ENCODE results near the gene DOCK4. TPM values are rescaled to one million over a fixed set of nuclear protein-coding genes. Genes with fewer than 3 reads are reported as not detected.

The DOCK4 gene
- total RNA-seq, 4 donors from 2014 or later, result 12.7 to 28.4 (median 19.5) TPM

DNA sequence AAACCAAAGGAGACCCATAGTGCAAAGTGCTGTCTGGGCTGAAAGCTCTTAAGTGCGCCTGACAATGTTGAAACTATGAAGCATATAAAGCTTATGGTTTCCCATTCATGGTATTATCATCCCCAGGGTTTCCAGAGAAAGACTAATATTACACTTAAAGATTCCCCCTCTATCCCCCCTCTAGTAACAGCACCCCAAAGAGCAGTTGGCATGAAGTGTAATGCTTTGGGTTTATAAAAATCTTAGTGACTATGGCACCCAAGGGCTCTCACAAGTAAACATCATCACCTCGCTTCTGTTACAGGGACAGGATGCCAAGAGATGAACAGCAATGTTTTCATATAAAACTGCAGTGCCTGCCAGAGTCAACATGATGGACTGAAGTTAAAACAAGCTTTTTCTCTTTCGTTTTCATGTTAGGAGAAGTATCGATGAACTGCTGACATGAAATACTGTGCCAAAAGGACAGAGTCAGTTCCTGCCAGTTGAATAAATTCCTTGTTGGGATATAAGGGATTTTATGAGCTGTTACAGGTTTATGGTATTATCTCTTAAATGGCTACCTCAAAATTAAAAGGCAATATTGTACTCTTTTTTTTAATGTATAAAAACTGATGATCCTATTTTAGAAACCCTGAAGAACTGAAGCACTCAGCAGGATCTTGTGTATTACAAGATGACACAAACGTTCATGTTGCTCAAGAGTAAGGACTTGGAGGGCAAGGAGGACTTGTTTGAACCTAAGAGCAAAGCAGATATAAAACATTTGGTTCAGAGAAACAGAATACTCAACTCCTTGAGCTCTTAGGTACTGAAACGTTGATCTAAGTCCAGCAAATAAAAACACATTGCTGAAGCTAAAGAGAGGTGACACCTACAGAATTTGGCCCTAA lies 440.2 kb downstream of the DOCK4 start:
- Histone ChIP-seq H3K36me3 (no peaks in the 10 kb centered on the region), H3K27ac (no peak overlapping the region), H3K9me3 (no peaks in the 10 kb centered on the region), H3K4me1 (peaks cover 0 to 6% (median 0%) of the 10 kb centered on the region in 4 donors), H3K4me3 (no peak overlapping the region), H3K27me3 (no peaks in the 10 kb centered on the region)
- no peak for DNase-seq
- TF ChIP-seq POLR2AphosphoS5 (IDR thresholded peaks at IDR 0.05) (no peak), POLR2A (IDR thresholded peaks at IDR 0.05) (no peak), EP300 (IDR thresholded peaks at IDR 0.05; ENCODE audit: low read depth) (no peak)
- TF ChIP-seq, protein P1, sequence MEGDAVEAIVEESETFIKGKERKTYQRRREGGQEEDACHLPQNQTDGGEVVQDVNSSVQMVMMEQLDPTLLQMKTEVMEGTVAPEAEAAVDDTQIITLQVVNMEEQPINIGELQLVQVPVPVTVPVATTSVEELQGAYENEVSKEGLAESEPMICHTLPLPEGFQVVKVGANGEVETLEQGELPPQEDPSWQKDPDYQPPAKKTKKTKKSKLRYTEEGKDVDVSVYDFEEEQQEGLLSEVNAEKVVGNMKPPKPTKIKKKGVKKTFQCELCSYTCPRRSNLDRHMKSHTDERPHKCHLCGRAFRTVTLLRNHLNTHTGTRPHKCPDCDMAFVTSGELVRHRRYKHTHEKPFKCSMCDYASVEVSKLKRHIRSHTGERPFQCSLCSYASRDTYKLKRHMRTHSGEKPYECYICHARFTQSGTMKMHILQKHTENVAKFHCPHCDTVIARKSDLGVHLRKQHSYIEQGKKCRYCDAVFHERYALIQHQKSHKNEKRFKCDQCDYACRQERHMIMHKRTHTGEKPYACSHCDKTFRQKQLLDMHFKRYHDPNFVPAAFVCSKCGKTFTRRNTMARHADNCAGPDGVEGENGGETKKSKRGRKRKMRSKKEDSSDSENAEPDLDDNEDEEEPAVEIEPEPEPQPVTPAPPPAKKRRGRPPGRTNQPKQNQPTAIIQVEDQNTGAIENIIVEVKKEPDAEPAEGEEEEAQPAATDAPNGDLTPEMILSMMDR (IDR thresholded peaks at IDR 0.05), result no peak
- WGBS, 2 donors (ENCODE audit: low coverage in 1 of 2), result 32 to 38% methylated on average over 5 to 6 of the region's 6 CpGs
- intact Hi-C loops (cut with DNase I; ENCODE audit: low total_unique reads) (no loop called here), in situ Hi-C loops (cut with MboI; ENCODE audit: low pct_ligation_motif_present in 1 of 4, low pct_unique_long_range_greater_than_20kb in 1 of 4, low sequenced_read_pairs in 3 of 4) (loop anchor here (25.0 kb wide), 4 partner anchors 96 to 746 kb away; no protein-coding TSS in a partner anchor)

DNA sequence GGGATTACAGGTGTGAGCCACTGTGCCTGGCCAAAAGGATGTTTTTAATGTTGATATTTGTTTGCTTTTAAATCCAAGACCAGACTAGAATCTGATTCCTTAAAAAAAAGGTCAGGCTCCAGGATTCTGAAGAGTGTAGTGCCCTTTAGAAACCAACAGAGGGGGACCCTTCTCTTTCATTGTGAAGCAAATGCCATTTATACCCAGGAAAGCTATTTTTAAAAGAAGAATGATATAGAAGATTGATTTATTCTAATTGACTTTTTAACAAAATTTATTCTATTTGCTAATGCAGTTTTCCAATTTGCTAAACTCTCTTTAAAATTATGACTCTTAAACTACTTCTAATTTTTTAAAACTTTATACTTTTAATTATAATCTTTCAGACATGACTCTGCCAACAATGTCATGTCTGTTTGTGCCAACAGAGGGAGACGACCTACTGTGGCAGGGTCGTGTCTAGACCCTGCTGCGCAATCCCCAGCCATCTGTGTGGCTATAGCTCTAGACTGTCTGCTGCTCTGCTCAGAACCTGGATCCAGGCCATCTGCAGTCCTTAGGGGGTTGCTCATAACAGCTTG lies 442.9 kb downstream of the DOCK4 start:
- H3K27me3 ChIP-seq, result no peaks in the 10 kb centered on the region
- H3K9me3 ChIP-seq, result no peaks in the 10 kb centered on the region
- H3K4me1 ChIP-seq, result peaks cover 0 to 6% (median 0%) of the 10 kb centered on the region in 4 donors
- TF ChIP-seq POLR2AphosphoS5 (IDR thresholded peaks at IDR 0.05) (no peak), POLR2A (IDR thresholded peaks at IDR 0.05) (no peak)
- TF ChIP-seq, protein P1 (IDR thresholded peaks at IDR 0.05), result peak; percentile 40 to 63 (median 58)
- H3K4me3 ChIP-seq, result no peak overlapping the region
- H3K27ac ChIP-seq, result no peak overlapping the region
- in situ Hi-C loops (cut with MboI; ENCODE audit: low pct_ligation_motif_present in 1 of 4, low pct_unique_long_range_greater_than_20kb in 1 of 4, low sequenced_read_pairs in 3 of 4) (loop anchor here (25.0 kb wide), 4 partner anchors 99 to 749 kb away; no protein-coding TSS in a partner anchor), intact Hi-C loops (cut with DNase I; ENCODE audit: low total_unique reads) (no loop called here)
- 37 to 39% methylated on average over 2 to 3 of the region's 3 CpGs for WGBS, 2 donors (ENCODE audit: low coverage in 1 of 2)
- no peak for DNase-seq
- H3K36me3 ChIP-seq, result no peaks in the 10 kb centered on the region

DNA sequence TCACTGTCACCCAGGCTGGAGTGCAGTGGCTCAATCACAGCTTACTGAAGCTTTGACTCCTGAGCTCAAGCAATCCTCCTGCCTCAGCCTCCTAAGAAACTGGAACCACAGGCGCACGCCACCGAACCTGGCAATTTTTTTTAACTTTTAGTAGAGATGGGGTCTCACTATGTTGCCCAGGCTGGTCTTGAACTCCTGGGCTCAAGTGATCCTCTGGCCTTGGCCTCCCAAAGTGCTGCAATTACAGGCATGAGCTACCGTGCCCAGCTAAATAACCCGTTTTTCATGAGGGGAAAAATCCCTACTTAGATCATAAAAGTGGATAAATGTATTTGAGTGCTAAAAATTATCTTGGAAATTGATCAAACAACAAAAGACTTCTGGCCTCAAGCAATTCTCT lies 443.4 kb downstream of the DOCK4 start:
- no peak overlapping the region for H3K4me3 ChIP-seq
- in situ Hi-C loops (cut with MboI; ENCODE audit: low pct_ligation_motif_present in 1 of 4, low pct_unique_long_range_greater_than_20kb in 1 of 4, low sequenced_read_pairs in 3 of 4), result loop anchor here (25.0 kb wide), 4 partner anchors 100 to 750 kb away; no protein-coding TSS in a partner anchor
- peaks cover 0 to 6% (median 0%) of the 10 kb centered on the region in 4 donors for H3K4me1 ChIP-seq
- DNase-seq, result no peak
- 68 to 71% methylated on average over 5 of the region's 5 CpGs for WGBS, 2 donors (ENCODE audit: low coverage in 1 of 2)
- no peak overlapping the region for H3K27ac ChIP-seq
- H3K9me3 ChIP-seq, result no peaks in the 10 kb centered on the region
- no peaks in the 10 kb centered on the region for H3K27me3 ChIP-seq
- no peak for TF ChIP-seq POLR2AphosphoS5 (IDR thresholded peaks at IDR 0.05)
- TF ChIP-seq EP300 (IDR thresholded peaks at IDR 0.05; ENCODE audit: low read depth), result no peak
- no peak for TF ChIP-seq POLR2A (IDR thresholded peaks at IDR 0.05)
- TF ChIP-seq, protein P1 (IDR thresholded peaks at IDR 0.05), result no peak
- intact Hi-C loops (cut with DNase I; ENCODE audit: low total_unique reads), result no loop called here
- no peaks in the 10 kb centered on the region for H3K36me3 ChIP-seq

DNA sequence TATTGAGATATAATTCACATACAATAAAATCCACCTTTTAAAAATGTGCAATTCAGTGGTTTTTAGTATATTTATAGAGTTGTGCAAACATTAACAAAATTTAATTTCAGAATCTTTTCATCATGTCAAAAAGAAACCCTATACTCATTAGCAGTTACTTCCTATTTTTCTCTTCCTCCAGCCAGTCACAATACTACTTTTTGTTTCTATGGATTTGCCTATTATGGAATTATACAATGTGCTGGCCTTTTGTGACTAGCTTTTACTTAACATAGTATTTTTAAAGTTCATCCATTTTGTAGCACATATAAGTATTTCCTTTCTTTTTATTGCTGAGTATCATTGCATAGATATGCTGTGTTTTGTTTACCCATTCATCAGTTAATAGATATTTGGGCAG lies 444.0 kb downstream of the DOCK4 start:
- intact Hi-C loops (cut with DNase I; ENCODE audit: low total_unique reads) (no loop called here), in situ Hi-C loops (cut with MboI; ENCODE audit: low pct_ligation_motif_present in 1 of 4, low pct_unique_long_range_greater_than_20kb in 1 of 4, low sequenced_read_pairs in 3 of 4) (loop anchor here (25.0 kb wide), 4 partner anchors 100 to 750 kb away; no protein-coding TSS in a partner anchor)
- Histone ChIP-seq H3K4me3 (no peak overlapping the region), H3K4me1 (peaks cover 0 to 6% (median 0%) of the 10 kb centered on the region in 4 donors), H3K27me3 (no peaks in the 10 kb centered on the region), H3K9me3 (no peaks in the 10 kb centered on the region), H3K36me3 (no peaks in the 10 kb centered on the region), H3K27ac (no peak overlapping the region)
- TF ChIP-seq POLR2A (IDR thresholded peaks at IDR 0.05) (no peak), EP300 (IDR thresholded peaks at IDR 0.05; ENCODE audit: low read depth) (no peak), POLR2AphosphoS5 (IDR thresholded peaks at IDR 0.05) (no peak)
- TF ChIP-seq, protein P1 (IDR thresholded peaks at IDR 0.05), result no peak
- DNase-seq, result no peak
